Measurements from ENCODE around the gene TPM1. TPM values are rescaled to one million over a fixed set of nuclear protein-coding genes. Genes with fewer than 3 reads are reported as not detected.

The TPM1 gene
- total RNA-seq, 1 experiment from 2014 or later = 192 TPM

GRCh38 chr15:63075015-63075983 lies 32.8 kb downstream of the TPM1 start:
- DNase-seq (ENCODE audit: low read depth) = no peak

GRCh38 chr15:63075984-63076713 lies 33.6 kb downstream of the TPM1 start:
- no peak for DNase-seq (ENCODE audit: low read depth)

- DNase-seq (ENCODE audit: low read depth) = no peak
These were observed 34.1 kb downstream of the TPM1 start for GRCh38 chr15:63076714-63077046.

- no peak for DNase-seq (ENCODE audit: low read depth)
These were observed 35.4 kb downstream of the TPM1 start for GRCh38 chr15:63077952-63078351.

GRCh38 chr15:63079947-63080626 lies 37.5 kb downstream of the TPM1 start:
- DNase-seq (ENCODE audit: low read depth) = peak; percentile 43

- DNase-seq (ENCODE audit: low read depth) = no peak
These were observed 38.2 kb downstream of the TPM1 start for GRCh38 chr15:63080634-63081250.

GRCh38 chr15:63082366-63082765 lies 39.8 kb downstream of the TPM1 start:
- DNase-seq (ENCODE audit: low read depth) = no peak

- DNase-seq (ENCODE audit: low read depth) = no peak
These were observed 40.5 kb downstream of the TPM1 start for GRCh38 chr15:63083044-63083443.

GRCh38 chr15:63083541-63083940 lies 41.0 kb downstream of the TPM1 start:
- DNase-seq (ENCODE audit: low read depth) = no peak

- no peak for DNase-seq (ENCODE audit: low read depth)
These were observed 42.3 kb downstream of the TPM1 start for GRCh38 chr15:63084806-63085205.

- DNase-seq (ENCODE audit: low read depth) = no peak
These were observed 42.7 kb downstream of the TPM1 start for GRCh38 chr15:63085289-63085688.

- no peak for DNase-seq (ENCODE audit: low read depth)
These were observed 43.7 kb downstream of the TPM1 start for GRCh38 chr15:63086271-63086670.

- DNase-seq (ENCODE audit: low read depth) = no peak
These were observed 44.4 kb downstream of the TPM1 start for GRCh38 chr15:63086947-63087346.

GRCh38 chr15:63088533-63089245 lies 46.1 kb downstream of the TPM1 start:
- DNase-seq (ENCODE audit: low read depth) = no peak

- peak; percentile 91 for DNase-seq (ENCODE audit: low read depth)
These were observed 46.9 kb downstream of the TPM1 start for GRCh38 chr15:63089260-63090043.

GRCh38 chr15:63090472-63090871 lies 47.9 kb downstream of the TPM1 start:
- no peak for DNase-seq (ENCODE audit: low read depth)

- no peak for DNase-seq (ENCODE audit: low read depth)
These were observed 48.3 kb downstream of the TPM1 start for GRCh38 chr15:63090887-63091286.

- no peak for DNase-seq (ENCODE audit: low read depth)
These were observed 49.3 kb downstream of the TPM1 start for GRCh38 chr15:63091679-63092446.

GRCh38 chr15:63093486-63094205 lies 51.1 kb downstream of the TPM1 start:
- peak; percentile 62 for DNase-seq (ENCODE audit: low read depth)

Measured in LHCN-M2 (cell line).